Neural progenitor cell (in vitro differentiated cells): ENCODE measurements around the gene ANXA2R.

Experiments used
- CTCF ChIP-seq: fragments of 200-600 bp; sonication (generic); IDR thresholded peaks from 2 replicates; pipeline ENCODE4 v1.5.1; 2017; ENCODE audit warnings: antibody characterized with exemption, mild to moderate bottlenecking
- EZH2 ChIP-seq: fragments of 200-600 bp; sonication (generic); IDR thresholded peaks from 2 replicates; pipeline ENCODE4 v1.6.1; 2017; ENCODE audit warnings: antibody characterized with exemption, mild to moderate bottlenecking, moderate library complexity

- no peak for TF ChIP-seq CTCF
- no peak for TF ChIP-seq EZH2
Measured at GRCh38 chr5:43017428-43017815, 22.7 kb downstream of the ANXA2R start.
